ENCODE results near the gene CTF1. TPM values are rescaled to one million over a fixed set of nuclear protein-coding genes. Genes with fewer than 3 reads are reported as not detected.

CTF1 gene
- total and polyA plus RNA-seq, 7 experiments from 2014 or later, result 0.17 to 0.54 (median 0.40) TPM; not detected in 3

DNA sequence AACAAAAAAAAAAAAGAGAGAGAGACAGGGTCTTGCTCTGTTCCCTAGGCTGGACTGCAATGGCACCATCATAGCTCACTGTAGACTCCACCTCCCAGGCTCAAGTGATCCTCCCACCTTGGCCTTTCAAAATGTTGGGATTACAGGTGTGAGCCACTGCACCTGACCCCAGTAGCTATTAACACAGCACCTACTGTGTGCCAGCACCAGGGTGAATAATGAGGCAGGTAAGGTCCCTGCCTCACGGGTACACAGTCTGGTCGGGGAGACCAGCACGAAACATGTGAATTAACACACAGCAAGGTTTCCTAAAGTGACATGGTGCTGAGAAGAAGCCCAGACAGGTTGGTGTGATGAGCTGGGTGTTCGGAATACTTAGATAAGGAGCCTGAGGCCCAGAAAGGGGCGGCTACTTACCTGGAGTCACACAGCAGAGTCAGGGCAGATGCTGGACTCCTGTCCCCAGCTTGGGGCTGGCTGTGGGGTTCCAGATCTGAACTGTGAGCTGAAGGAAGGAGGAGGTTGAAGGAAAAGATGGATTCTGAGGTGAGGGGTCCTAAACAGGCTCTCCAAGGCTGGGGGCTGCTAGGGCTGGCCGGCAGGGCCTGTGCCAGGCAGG is 16.5 kb downstream of the CTF1 start:
- Mint-ChIP-seq H3K36me3 (no peaks in the 10 kb centered on the region), H3K27me3 (no peaks in the 10 kb centered on the region), H3K9me3 (no peaks in the 10 kb centered on the region), H3K27ac (peak overlapping the region in 1 of 9 donors; percentile 2), H3K4me3 (no peak overlapping the region), H3K4me1 (peaks cover 1 to 3% (median 2%) of the 10 kb centered on the region in 7 donors)
- Histone ChIP-seq H3K9me3 (ENCODE audit: control insufficient read depth in 2 of 3, low read length in 3 of 3) (no peaks in the 10 kb centered on the region), H3K4me1 (ENCODE audit: control insufficient read depth in 2 of 2, insufficient read depth in 2 of 2, low read length in 2 of 2) (peaks cover 0 to 4% of the 10 kb centered on the region in 2 donors), H3K36me3 (ENCODE audit: control insufficient read depth in 2 of 3, insufficient read depth in 3 of 3, low read length in 3 of 3) (no peaks in the 10 kb centered on the region), H3K4me3 (ENCODE audit: low read length) (no peak overlapping the region), H3K27ac (ENCODE audit: low read depth, low read length) (no peak overlapping the region), H3K27me3 (ENCODE audit: control insufficient read depth in 2 of 2, insufficient read depth in 2 of 2, low read length in 2 of 2) (no peaks in the 10 kb centered on the region)
- ATAC-seq (no peak), DNase-seq (no peak)
- CTCF ChIA-PET, result interaction anchor here (0.6 kb wide), 2 partner anchors 12 to 59 kb away, joined by 3 to 5 read pairs; no protein-coding TSS in a partner anchor
- intact Hi-C loops (cut with micrococcal nuclease), result no loop called here
- POLR2A ChIA-PET, result interaction anchor here (1.0 kb wide), 1 partner anchor 11 kb away, joined by 7 read pairs; no protein-coding TSS in a partner anchor

DNA sequence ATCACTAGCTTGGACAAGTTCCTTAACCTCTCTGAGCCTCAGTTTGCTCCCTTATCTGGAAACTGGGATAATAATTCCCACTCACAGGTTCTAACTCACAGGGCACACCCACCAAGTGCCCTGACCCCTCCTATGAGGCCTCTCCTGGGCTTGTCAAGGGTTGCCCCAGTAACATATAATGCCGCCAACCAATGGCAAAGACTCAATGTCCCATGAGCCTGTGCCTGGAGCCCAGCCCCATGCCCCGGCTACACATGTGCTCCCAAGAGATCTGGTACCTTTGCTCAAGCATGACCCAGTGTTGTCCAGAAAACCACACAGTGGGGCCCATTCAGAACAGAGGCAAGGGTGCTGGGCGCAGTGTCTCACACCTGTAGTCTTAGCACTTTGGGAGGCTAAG is 18.4 kb downstream of the CTF1 start:
- Histone ChIP-seq H3K9me3 (ENCODE audit: control insufficient read depth in 2 of 3, low read length in 3 of 3) (no peaks in the 10 kb centered on the region), H3K4me3 (ENCODE audit: low read length) (no peak overlapping the region), H3K27me3 (ENCODE audit: control insufficient read depth in 2 of 2, insufficient read depth in 2 of 2, low read length in 2 of 2) (no peaks in the 10 kb centered on the region), H3K27ac (ENCODE audit: low read depth, low read length) (no peak overlapping the region), H3K36me3 (ENCODE audit: control insufficient read depth in 2 of 3, insufficient read depth in 3 of 3, low read length in 3 of 3) (no peaks in the 10 kb centered on the region), H3K4me1 (ENCODE audit: control insufficient read depth in 2 of 2, insufficient read depth in 2 of 2, low read length in 2 of 2) (no peaks in the 10 kb centered on the region)
- POLR2A ChIA-PET, result no interaction called here
- Mint-ChIP-seq H3K4me1 (peaks cover 0 to 5% (median 0%) of the 10 kb centered on the region in 7 donors), H3K36me3 (no peaks in the 10 kb centered on the region), H3K27me3 (peaks cover 0 to 3% (median 0%) of the 10 kb centered on the region in 5 donors), H3K4me3 (no peak overlapping the region), H3K9me3 (no peaks in the 10 kb centered on the region), H3K27ac (no peak overlapping the region)
- DNase-seq (no peak), ATAC-seq (no peak)
- intact Hi-C loops (cut with micrococcal nuclease), result no loop called here
- CTCF ChIA-PET, result interaction anchor here (0.6 kb wide), 1 partner anchor 49 kb away, joined by 4 read pairs; no protein-coding TSS in a partner anchor

DNA sequence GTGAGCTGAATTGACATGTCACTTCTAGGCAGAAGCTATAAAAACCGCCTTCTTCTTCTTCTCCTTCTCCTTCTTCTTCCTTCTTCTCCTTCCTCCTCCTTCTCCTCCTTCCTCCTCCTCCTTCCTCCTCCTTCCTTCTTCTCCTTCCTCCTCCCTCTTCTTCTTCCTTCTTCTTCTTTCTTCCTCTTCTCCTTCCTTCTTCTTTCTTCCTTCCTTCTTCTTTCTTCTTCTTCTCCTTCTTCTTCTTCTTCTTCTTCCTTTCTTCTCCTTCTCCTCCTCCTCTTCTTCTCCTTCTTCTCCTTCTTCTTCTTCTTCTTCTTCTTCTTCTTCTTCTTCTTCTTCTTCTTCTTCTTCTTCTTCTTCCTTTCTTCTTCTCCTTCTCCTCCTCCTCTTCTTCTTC is 22.2 kb downstream of the CTF1 start:
- H3K9me3 Mint-ChIP-seq, result no peaks in the 10 kb centered on the region
- peaks cover 0 to 13% (median 0%) of the 10 kb centered on the region in 7 donors for H3K4me1 Mint-ChIP-seq
- H3K4me3 ChIP-seq (ENCODE audit: low read length), result no peak overlapping the region
- H3K27me3 Mint-ChIP-seq, result peaks cover 0 to 3% (median 0%) of the 10 kb centered on the region in 5 donors
- H3K27ac ChIP-seq (ENCODE audit: low read depth, low read length), result no peak overlapping the region
- ATAC-seq (no peak), DNase-seq (no peak)
- no peaks in the 10 kb centered on the region for H3K4me1 ChIP-seq (ENCODE audit: control insufficient read depth in 2 of 2, insufficient read depth in 2 of 2, low read length in 2 of 2)
- intact Hi-C loops (cut with micrococcal nuclease), result no loop called here
- peaks cover 0 to 5% (median 0%) of the 10 kb centered on the region in 3 experiments for H3K36me3 ChIP-seq (ENCODE audit: control insufficient read depth in 2 of 3, insufficient read depth in 3 of 3, low read length in 3 of 3)
- ChIA-PET POLR2A (interaction anchor here (0.8 kb wide), 1 partner anchor 16 kb away, joined by 4 read pairs; no protein-coding TSS in a partner anchor), CTCF (interaction anchor here (4.8 kb wide), 1 partner anchor 73 kb away, joined by 44 read pairs; no protein-coding TSS in a partner anchor)
- H3K27ac Mint-ChIP-seq, result no peak overlapping the region
- no peak overlapping the region for H3K4me3 Mint-ChIP-seq
- no peaks in the 10 kb centered on the region for H3K9me3 ChIP-seq (ENCODE audit: control insufficient read depth in 2 of 3, low read length in 3 of 3)
- no peaks in the 10 kb centered on the region for H3K36me3 Mint-ChIP-seq
- no peaks in the 10 kb centered on the region for H3K27me3 ChIP-seq (ENCODE audit: control insufficient read depth in 2 of 2, insufficient read depth in 2 of 2, low read length in 2 of 2)

DNA sequence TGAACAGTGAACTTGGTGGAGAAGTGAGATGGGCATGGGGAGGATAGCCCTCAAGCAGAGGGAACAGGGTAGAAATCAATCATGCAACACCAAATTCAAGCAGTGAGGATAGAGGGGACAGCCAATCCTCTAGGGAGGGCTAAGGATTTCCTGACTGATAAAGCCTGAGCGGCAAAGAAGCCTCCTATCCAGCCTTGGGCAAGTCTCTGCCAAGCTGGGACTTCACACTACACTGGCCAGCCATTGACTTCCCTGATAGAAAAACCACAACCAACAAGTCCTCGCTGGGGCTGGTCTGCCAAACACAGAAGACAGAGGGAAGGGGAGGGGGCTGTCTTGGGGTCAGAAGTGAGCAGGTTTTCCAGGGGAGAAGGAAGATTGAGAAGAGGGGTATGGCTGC is 24.5 kb downstream of the CTF1 start:
- Histone ChIP-seq H3K4me3 (ENCODE audit: low read length) (no peak overlapping the region), H3K4me1 (ENCODE audit: control insufficient read depth in 2 of 2, insufficient read depth in 2 of 2, low read length in 2 of 2) (no peaks in the 10 kb centered on the region), H3K36me3 (ENCODE audit: control insufficient read depth in 2 of 3, insufficient read depth in 3 of 3, low read length in 3 of 3) (peaks cover 0 to 5% (median 0%) of the 10 kb centered on the region in 3 experiments), H3K27me3 (ENCODE audit: control insufficient read depth in 2 of 2, insufficient read depth in 2 of 2, low read length in 2 of 2) (no peaks in the 10 kb centered on the region), H3K27ac (ENCODE audit: low read depth, low read length) (no peak overlapping the region), H3K9me3 (ENCODE audit: control insufficient read depth in 2 of 3, low read length in 3 of 3) (no peaks in the 10 kb centered on the region)
- DNase-seq (no peak), ATAC-seq (no peak)
- Mint-ChIP-seq H3K36me3 (no peaks in the 10 kb centered on the region), H3K4me3 (peak overlapping the region in 9 of 10 donors; percentile 42 to 100 (median 96)), H3K4me1 (peaks cover 0 to 23% (median 9%) of the 10 kb centered on the region in 7 donors), H3K27me3 (peaks cover 0 to 3% (median 0%) of the 10 kb centered on the region in 5 donors), H3K9me3 (no peaks in the 10 kb centered on the region), H3K27ac (peak overlapping the region in 4 of 9 donors; percentile 2 to 97 (median 79))
- POLR2A ChIA-PET, result interaction anchor here (0.8 to 2.4 kb wide), 2 partner anchors 76 to 269 kb away, joined by 3 to 11 read pairs; no protein-coding TSS in a partner anchor
- intact Hi-C loops (cut with micrococcal nuclease), result loop anchor here (1.0 to 10.0 kb wide), 12 partner anchors 19 to 1114 kb away; partner anchors contain the start of genes ALDOA (in 1 of the 2), HIRIP3 (in 1 of the 2), INO80E (in 1 of the 2) and MAZ (in 1 of the 2)
- CTCF ChIA-PET, result interaction anchor here (1.4 to 4.8 kb wide), 2 partner anchors 24 to 75 kb away, joined by 4 to 44 read pairs; partner anchors contain the start of gene CTF1

DNA sequence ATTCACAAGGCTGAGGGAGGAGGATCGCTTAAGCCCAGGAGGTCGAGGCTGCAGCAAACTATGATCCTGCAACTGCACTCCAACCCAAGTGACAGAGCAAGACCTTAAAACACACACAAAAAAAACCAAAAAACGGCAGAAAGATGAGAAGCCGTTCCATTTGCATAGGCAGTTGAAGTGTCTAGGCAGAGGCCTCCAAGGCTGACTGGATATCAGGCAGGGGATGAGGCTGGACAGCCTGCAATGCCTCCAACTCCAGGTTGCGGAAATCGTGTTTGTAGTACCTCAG is 25.0 kb downstream of the CTF1 start:
- H3K27me3 ChIP-seq (ENCODE audit: control insufficient read depth in 2 of 2, insufficient read depth in 2 of 2, low read length in 2 of 2), result no peaks in the 10 kb centered on the region
- H3K9me3 Mint-ChIP-seq, result no peaks in the 10 kb centered on the region
- no peaks in the 10 kb centered on the region for H3K9me3 ChIP-seq (ENCODE audit: control insufficient read depth in 2 of 3, low read length in 3 of 3)
- ATAC-seq (no peak), DNase-seq (no peak)
- H3K36me3 Mint-ChIP-seq, result no peaks in the 10 kb centered on the region
- peaks cover 0 to 24% (median 14%) of the 10 kb centered on the region in 7 donors for H3K4me1 Mint-ChIP-seq
- H3K4me1 ChIP-seq (ENCODE audit: control insufficient read depth in 2 of 2, insufficient read depth in 2 of 2, low read length in 2 of 2), result no peaks in the 10 kb centered on the region
- peak overlapping the region; percentile 78 for H3K4me3 ChIP-seq (ENCODE audit: low read length)
- H3K27me3 Mint-ChIP-seq, result peaks cover 0 to 3% (median 0%) of the 10 kb centered on the region in 5 donors
- H3K27ac Mint-ChIP-seq, result peak overlapping the region; percentile 92 to 100 (median 99)
- peak overlapping the region; percentile 89 to 100 (median 99) for H3K4me3 Mint-ChIP-seq
- ChIA-PET CTCF (interaction anchor here (1.4 to 4.8 kb wide), 2 partner anchors 25 to 76 kb away, joined by 4 to 44 read pairs; partner anchors contain the start of gene CTF1), POLR2A (interaction anchor here (2.4 kb wide), 1 partner anchor 77 kb away, joined by 11 read pairs; no protein-coding TSS in a partner anchor)
- intact Hi-C loops (cut with micrococcal nuclease), result loop anchor here (1.0 to 10.0 kb wide), 12 partner anchors 19 to 1114 kb away; partner anchors contain the start of genes ALDOA (in 1 of the 2), HIRIP3 (in 1 of the 2), INO80E (in 1 of the 2) and MAZ (in 1 of the 2)
- peaks cover 0 to 5% (median 0%) of the 10 kb centered on the region in 3 experiments for H3K36me3 ChIP-seq (ENCODE audit: control insufficient read depth in 2 of 3, insufficient read depth in 3 of 3, low read length in 3 of 3)
- H3K27ac ChIP-seq (ENCODE audit: low read depth, low read length), result peak overlapping the region; percentile 63

DNA sequence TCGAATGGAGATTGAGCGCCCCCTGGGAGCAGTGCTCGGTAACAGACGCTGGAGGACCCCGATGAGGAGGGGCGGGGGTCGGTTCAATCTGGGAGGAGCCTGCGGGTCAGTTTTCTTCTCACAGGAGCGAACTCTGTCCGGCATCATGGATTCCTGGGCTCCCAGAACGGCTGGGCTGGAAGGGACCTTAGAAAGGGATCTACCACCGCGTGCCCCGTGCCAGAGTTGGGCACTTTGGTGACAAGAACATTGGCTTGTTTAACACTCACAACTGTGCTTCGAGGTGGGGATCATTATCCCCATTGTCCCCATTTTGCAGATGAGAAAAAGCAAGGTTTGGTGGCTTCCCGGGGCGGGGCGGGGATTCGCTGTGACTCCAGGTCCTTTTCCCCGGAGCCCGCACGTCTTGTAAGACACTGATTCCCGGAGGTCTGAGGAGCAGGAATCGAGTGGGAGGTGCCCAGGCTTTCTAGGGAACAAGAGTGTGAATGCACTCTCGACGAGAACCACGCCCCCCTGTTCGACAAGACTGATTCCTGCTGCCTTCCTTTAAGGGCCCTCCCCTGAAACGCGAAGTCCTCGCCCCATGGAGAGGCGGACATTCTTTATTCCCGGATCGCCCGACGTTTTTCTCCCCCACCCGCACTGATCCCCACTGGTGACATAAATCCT is 25.5 kb downstream of the CTF1 start:
- ChIA-PET CTCF (interaction anchor here (0.7 to 4.8 kb wide), 3 partner anchors 76 to 116 kb away, joined by 3 to 44 read pairs (median 9); no protein-coding TSS in a partner anchor), POLR2A (interaction anchor here (0.6 to 2.4 kb wide), 5 partner anchors 20 to 537 kb away, joined by 3 to 11 read pairs (median 5); no protein-coding TSS in a partner anchor)
- Histone ChIP-seq H3K27me3 (ENCODE audit: control insufficient read depth in 2 of 2, insufficient read depth in 2 of 2, low read length in 2 of 2) (no peaks in the 10 kb centered on the region), H3K4me3 (ENCODE audit: low read length) (peak overlapping the region; percentile 78), H3K4me1 (ENCODE audit: control insufficient read depth in 2 of 2, insufficient read depth in 2 of 2, low read length in 2 of 2) (no peaks in the 10 kb centered on the region), H3K9me3 (ENCODE audit: control insufficient read depth in 2 of 3, low read length in 3 of 3) (no peaks in the 10 kb centered on the region), H3K36me3 (ENCODE audit: control insufficient read depth in 2 of 3, insufficient read depth in 3 of 3, low read length in 3 of 3) (peaks cover 0 to 10% (median 0%) of the 10 kb centered on the region in 3 experiments), H3K27ac (ENCODE audit: low read depth, low read length) (peak overlapping the region; percentile 63)
- no peaks in the 10 kb centered on the region for H3K9me3 Mint-ChIP-seq
- H3K4me3 Mint-ChIP-seq, result peak overlapping the region; percentile 89 to 100 (median 99)
- H3K4me1 Mint-ChIP-seq, result peaks cover 0 to 28% (median 14%) of the 10 kb centered on the region in 7 donors
- H3K36me3 Mint-ChIP-seq, result no peaks in the 10 kb centered on the region
- ATAC-seq (peak; percentile 18), DNase-seq (peak; percentile 77 to 88 (median 85))
- peaks cover 0 to 3% (median 0%) of the 10 kb centered on the region in 5 donors for H3K27me3 Mint-ChIP-seq
- intact Hi-C loops (cut with micrococcal nuclease), result loop anchor here (1.0 to 10.0 kb wide), 24 partner anchors 20 to 1115 kb away; partner anchors contain the start of genes FBRS (in 2 of the 2), INO80E (in 2 of the 2), PRR14 (in 2 of the 2) and STX4 (in 2 of the 2)
- H3K27ac Mint-ChIP-seq, result peak overlapping the region; percentile 92 to 100 (median 99)

All from naive thymus-derived CD4-positive, alpha-beta T cell (primary cell).